ENCODE results near the gene SLC16A2. TPM values are rescaled to one million over a fixed set of nuclear protein-coding genes. Genes with fewer than 3 reads are reported as not detected.

The SLC16A2 gene
- total and polyA plus RNA-seq, 2 donors from 2014 or later, result 13.8 to 17.2 TPM

DNA sequence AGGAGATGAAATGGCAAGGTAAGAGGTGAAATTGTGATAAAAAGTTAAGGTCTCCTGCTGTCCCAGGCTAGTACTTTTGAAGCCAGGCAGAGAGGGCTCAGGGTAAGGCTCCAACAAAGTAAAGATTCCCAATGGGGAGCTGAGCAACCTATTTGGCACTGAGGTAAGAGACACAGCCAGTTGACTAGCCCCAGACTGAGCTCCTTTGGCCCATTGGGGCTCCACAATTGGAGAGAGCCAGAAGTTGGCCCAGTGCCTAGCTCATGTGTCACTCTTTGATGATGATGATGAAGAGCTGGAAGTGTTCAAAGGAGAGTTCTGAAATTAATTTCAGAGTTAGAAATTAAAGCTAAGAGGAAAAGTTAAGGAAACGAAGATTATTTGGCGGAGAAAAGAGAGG lies 98.6 kb downstream of the SLC16A2 start:
- TF ChIP-seq, protein P1, sequence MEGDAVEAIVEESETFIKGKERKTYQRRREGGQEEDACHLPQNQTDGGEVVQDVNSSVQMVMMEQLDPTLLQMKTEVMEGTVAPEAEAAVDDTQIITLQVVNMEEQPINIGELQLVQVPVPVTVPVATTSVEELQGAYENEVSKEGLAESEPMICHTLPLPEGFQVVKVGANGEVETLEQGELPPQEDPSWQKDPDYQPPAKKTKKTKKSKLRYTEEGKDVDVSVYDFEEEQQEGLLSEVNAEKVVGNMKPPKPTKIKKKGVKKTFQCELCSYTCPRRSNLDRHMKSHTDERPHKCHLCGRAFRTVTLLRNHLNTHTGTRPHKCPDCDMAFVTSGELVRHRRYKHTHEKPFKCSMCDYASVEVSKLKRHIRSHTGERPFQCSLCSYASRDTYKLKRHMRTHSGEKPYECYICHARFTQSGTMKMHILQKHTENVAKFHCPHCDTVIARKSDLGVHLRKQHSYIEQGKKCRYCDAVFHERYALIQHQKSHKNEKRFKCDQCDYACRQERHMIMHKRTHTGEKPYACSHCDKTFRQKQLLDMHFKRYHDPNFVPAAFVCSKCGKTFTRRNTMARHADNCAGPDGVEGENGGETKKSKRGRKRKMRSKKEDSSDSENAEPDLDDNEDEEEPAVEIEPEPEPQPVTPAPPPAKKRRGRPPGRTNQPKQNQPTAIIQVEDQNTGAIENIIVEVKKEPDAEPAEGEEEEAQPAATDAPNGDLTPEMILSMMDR (IDR thresholded peaks at IDR 0.05; ENCODE audit: borderline replicate concordance, extremely low read depth, insufficient read depth), result no peak
- Histone ChIP-seq H3K9me3 (ENCODE audit: control insufficient read depth in 2 of 3, insufficient read depth in 1 of 3, low read length in 3 of 3) (no peaks in the 10 kb centered on the region), H3K36me3 (ENCODE audit: control insufficient read depth in 2 of 3, insufficient read depth in 3 of 3, low read length in 3 of 3) (no peaks in the 10 kb centered on the region), H3K4me1 (ENCODE audit: control insufficient read depth in 2 of 3, insufficient read depth in 2 of 3, low read depth in 1 of 3, low read length in 3 of 3) (no peaks in the 10 kb centered on the region), H3K9ac (ENCODE audit: low read length in 3 of 3) (no peak overlapping the region), H3K27me3 (ENCODE audit: control insufficient read depth, insufficient read depth, low read length) (no peaks in the 10 kb centered on the region), H3K4me3 (ENCODE audit: low read length in 3 of 3) (no peak overlapping the region), H3K27ac (ENCODE audit: low read depth in 2 of 2, low read length in 2 of 2) (no peak overlapping the region)
- FAIRE-seq (no peak), DNase-seq (no peak)
- intact Hi-C loops (cut with DNase I), result no loop called here

DNA sequence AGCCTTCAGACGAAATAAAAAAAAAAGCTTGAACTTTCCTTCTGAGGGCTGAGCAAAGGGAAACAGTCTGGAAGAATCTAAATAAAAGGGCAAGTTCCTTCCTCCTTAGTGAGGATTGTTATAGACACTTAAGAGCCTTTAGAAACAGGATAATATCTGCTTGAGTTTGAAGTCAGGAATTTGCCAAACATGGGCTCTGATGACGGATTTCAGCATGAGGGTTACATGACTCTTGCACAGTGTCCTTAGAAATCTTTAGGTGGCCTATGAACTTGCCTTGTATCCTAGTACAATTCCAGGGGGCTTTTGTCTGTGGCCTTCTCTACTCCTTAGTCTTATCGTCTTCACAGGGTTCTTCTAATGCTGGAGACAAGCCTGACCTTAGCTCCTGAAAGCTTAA lies 99.0 kb downstream of the SLC16A2 start:
- no peaks in the 10 kb centered on the region for H3K36me3 ChIP-seq (ENCODE audit: control insufficient read depth in 2 of 3, insufficient read depth in 3 of 3, low read length in 3 of 3)
- intact Hi-C loops (cut with DNase I), result no loop called here
- H3K4me1 ChIP-seq (ENCODE audit: control insufficient read depth in 2 of 3, insufficient read depth in 2 of 3, low read depth in 1 of 3, low read length in 3 of 3), result no peaks in the 10 kb centered on the region
- TF ChIP-seq, protein P1 (IDR thresholded peaks at IDR 0.05; ENCODE audit: borderline replicate concordance, extremely low read depth, insufficient read depth), result no peak
- no peak overlapping the region for H3K4me3 ChIP-seq (ENCODE audit: low read length in 3 of 3)
- no peaks in the 10 kb centered on the region for H3K9me3 ChIP-seq (ENCODE audit: control insufficient read depth in 2 of 3, insufficient read depth in 1 of 3, low read length in 3 of 3)
- no peak for FAIRE-seq
- H3K27me3 ChIP-seq (ENCODE audit: control insufficient read depth, insufficient read depth, low read length), result no peaks in the 10 kb centered on the region
- DNase-seq, result no peak
- no peak overlapping the region for H3K27ac ChIP-seq (ENCODE audit: low read depth in 2 of 2, low read length in 2 of 2)
- H3K9ac ChIP-seq (ENCODE audit: low read length in 3 of 3), result no peak overlapping the region

- no peaks in the 10 kb centered on the region for H3K4me1 ChIP-seq (ENCODE audit: control insufficient read depth in 2 of 3, insufficient read depth in 2 of 3, low read depth in 1 of 3, low read length in 3 of 3)
- TF ChIP-seq, protein P1 (IDR thresholded peaks at IDR 0.05; ENCODE audit: borderline replicate concordance, extremely low read depth, insufficient read depth), result no peak
- no peak overlapping the region for H3K9ac ChIP-seq (ENCODE audit: low read length in 3 of 3)
- H3K27ac ChIP-seq (ENCODE audit: low read depth in 2 of 2, low read length in 2 of 2), result no peak overlapping the region
- no peaks in the 10 kb centered on the region for H3K9me3 ChIP-seq (ENCODE audit: control insufficient read depth in 2 of 3, insufficient read depth in 1 of 3, low read length in 3 of 3)
- FAIRE-seq (no peak), DNase-seq (no peak)
- H3K27me3 ChIP-seq (ENCODE audit: control insufficient read depth, insufficient read depth, low read length), result no peaks in the 10 kb centered on the region
- no peak overlapping the region for H3K4me3 ChIP-seq (ENCODE audit: low read length in 3 of 3)
- intact Hi-C loops (cut with DNase I), result no loop called here
- H3K36me3 ChIP-seq (ENCODE audit: control insufficient read depth in 2 of 3, insufficient read depth in 3 of 3, low read length in 3 of 3), result no peaks in the 10 kb centered on the region
Observed at GRCh38 chrX:74520896-74521295, 99.6 kb downstream of the SLC16A2 start.
